DOHH2 (cell line): ENCODE measurements around the gene PYURF.

Experiments
- H3F3A ChIP-seq: fragments of 200-600 bp; sonication (generic), shearing (Covaris generic); 2 replicates; pipeline ENCODE4 v1.6.0; 2016; ENCODE audit warnings: antibody characterized with exemption, mild to moderate bottlenecking; ENCODE audit not compliant: control insufficient read depth, insufficient read depth
- H3K27ac ChIP-seq: fragments of 200-600 bp; sonication (generic); 2 replicates; pipeline ENCODE4 v1.5.1; 2014; ENCODE audit warnings: low read depth, mild to moderate bottlenecking, low read length, moderate library complexity
- H3K27me3 ChIP-seq: fragments of 200-600 bp; sonication (generic); 2 replicates; pipeline ENCODE4 v1.6.1; 2014; ENCODE audit warnings: mild to moderate bottlenecking, low read length, mixed read lengths; ENCODE audit not compliant: control insufficient read depth
- H3K36me3 ChIP-seq: fragments of 200-600 bp; sonication (generic); 2 replicates; pipeline ENCODE4 v1.6.1; 2014; ENCODE audit warnings: mild to moderate bottlenecking, low read length, moderate library complexity, mixed read lengths; ENCODE audit not compliant: control insufficient read depth
- H3K4me1 ChIP-seq: fragments of 200-600 bp; sonication (generic); 2 replicates; pipeline ENCODE4 v1.6.1; 2014; ENCODE audit warnings: mild to moderate bottlenecking, low read length, mixed read lengths; ENCODE audit not compliant: control insufficient read depth
- H3K4me2 ChIP-seq: fragments of 200-600 bp; sonication (generic); 2 replicates; pipeline ENCODE4 v1.6.0; 2014; ENCODE audit warnings: mild to moderate bottlenecking, low read length, moderate library complexity
- H3K4me3 ChIP-seq: fragments of 200-600 bp; sonication (generic); 2 replicates; pipeline ENCODE4 v1.5.1; 2014; ENCODE audit warnings: mild to moderate bottlenecking, low read length, mixed read lengths
- H3K79me2 ChIP-seq: fragments of 200-600 bp; sonication (generic); 2 replicates; pipeline ENCODE4 v1.6.1; 2014; ENCODE audit warnings: mild to moderate bottlenecking, low read length, mixed read lengths; ENCODE audit not compliant: control insufficient read depth
- H3K9me2 ChIP-seq: fragments of 200-600 bp; sonication (generic); replicated peaks from 2 replicates; pipeline ENCODE4 v1.6.1; 2014; ENCODE audit warnings: mild to moderate bottlenecking, low read length, mixed read lengths; ENCODE audit not compliant: control insufficient read depth
- H3K9me3 ChIP-seq: fragments of 200-600 bp; sonication (generic); 2 replicates; pipeline ENCODE4 v1.6.1; 2014; ENCODE audit warnings: antibody characterized with exemption, low read length, mixed read lengths; ENCODE audit not compliant: control insufficient read depth, insufficient read depth
- H4K20me1 ChIP-seq: fragments of 200-600 bp; sonication (generic); 2 replicates; pipeline ENCODE4 v1.6.0; 2014; ENCODE audit warnings: low read depth, mild to moderate bottlenecking, antibody characterized with exemption, low read length, moderate library complexity; ENCODE audit not compliant: control insufficient read depth, insufficient read depth
- EZH2phosphoT487 ChIP-seq: fragments of 200-600 bp; sonication (generic); IDR thresholded peaks from 2 replicates; pipeline ENCODE4 v1.6.1; 2017; ENCODE audit warnings: borderline replicate concordance, mild to moderate bottlenecking, antibody characterized with exemption, low read length, moderate library complexity, mixed read lengths
- TF ChIP-seq, protein P1 (sequence below): fragments of 200-600 bp; sonication (generic); IDR thresholded peaks from one replicate; pipeline ENCODE4 v1.5.1; 2014; ENCODE audit warnings: antibody characterized with exemption, mild to moderate bottlenecking, low read depth, low read length; ENCODE audit not compliant: poor library complexity, severe bottlenecking

The PYURF gene

DNA sequence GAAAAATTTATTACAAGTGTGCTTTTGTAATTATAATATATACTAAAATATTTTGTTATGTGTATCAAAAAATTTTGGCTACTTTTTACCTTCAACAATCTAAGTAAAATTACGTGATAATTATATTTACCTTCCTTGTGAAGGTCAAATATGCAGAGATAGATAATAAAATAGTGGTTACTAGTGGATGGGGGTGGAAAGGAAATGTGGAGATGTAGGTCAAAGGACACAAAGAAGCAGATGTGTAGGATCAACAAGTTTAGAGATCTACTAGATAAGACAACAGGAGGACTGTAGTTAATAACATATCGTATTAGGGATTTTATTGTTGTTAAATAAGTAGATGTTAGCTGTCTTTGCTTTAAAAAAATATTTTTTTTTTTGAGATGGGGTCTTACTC, 45.3 kb downstream of the PYURF start:
- Histone ChIP-seq H3K9me3 (no peaks in the 10 kb centered on the region), H4K20me1 (no peaks in the 10 kb centered on the region), H3K4me3 (no peak overlapping the region), H3K9me2 (no peaks in the 10 kb centered on the region), H3K79me2 (no peaks in the 10 kb centered on the region), H3K36me3 (no peaks in the 10 kb centered on the region), H3K4me1 (no peaks in the 10 kb centered on the region), H3K27ac (no peak overlapping the region), H3K27me3 (no peaks in the 10 kb centered on the region), H3K4me2 (no peak overlapping the region), H3F3A (no peaks in the 10 kb centered on the region)
- no peak for TF ChIP-seq EZH2phosphoT487
- TF ChIP-seq, protein P1, sequence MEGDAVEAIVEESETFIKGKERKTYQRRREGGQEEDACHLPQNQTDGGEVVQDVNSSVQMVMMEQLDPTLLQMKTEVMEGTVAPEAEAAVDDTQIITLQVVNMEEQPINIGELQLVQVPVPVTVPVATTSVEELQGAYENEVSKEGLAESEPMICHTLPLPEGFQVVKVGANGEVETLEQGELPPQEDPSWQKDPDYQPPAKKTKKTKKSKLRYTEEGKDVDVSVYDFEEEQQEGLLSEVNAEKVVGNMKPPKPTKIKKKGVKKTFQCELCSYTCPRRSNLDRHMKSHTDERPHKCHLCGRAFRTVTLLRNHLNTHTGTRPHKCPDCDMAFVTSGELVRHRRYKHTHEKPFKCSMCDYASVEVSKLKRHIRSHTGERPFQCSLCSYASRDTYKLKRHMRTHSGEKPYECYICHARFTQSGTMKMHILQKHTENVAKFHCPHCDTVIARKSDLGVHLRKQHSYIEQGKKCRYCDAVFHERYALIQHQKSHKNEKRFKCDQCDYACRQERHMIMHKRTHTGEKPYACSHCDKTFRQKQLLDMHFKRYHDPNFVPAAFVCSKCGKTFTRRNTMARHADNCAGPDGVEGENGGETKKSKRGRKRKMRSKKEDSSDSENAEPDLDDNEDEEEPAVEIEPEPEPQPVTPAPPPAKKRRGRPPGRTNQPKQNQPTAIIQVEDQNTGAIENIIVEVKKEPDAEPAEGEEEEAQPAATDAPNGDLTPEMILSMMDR, result no peak

DNA sequence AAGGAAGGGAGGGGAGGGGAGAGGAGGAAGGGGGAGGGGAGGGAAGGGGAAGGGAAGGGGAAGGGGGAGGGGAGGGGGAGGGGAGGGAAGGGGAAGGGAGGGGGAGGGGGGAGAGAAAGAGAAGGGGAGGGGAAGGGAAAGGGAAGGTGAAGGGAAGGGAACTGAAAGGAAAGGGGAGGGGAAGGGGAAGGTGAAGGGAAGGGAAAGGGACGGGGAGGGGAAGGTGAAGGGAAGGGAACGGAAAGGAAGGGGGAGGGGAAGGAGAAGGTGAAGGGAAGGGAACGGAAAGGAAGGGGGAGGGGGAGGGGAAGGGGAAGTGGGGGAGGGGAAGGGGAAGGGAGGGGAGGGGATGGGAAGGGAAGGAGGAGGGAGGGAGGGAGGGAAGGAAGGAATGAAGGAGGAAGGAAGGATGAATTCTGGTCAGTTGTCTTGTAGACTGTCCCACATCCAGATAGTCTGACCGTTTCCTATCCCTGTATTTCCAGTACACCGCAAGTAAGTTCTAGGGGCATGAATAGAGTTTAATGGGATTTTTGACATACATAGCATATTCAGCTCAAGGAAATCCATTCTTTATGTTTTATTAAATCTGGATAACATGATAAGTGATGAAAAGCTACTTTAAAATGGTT, 46.2 kb downstream of the PYURF start:
- no peaks in the 10 kb centered on the region for H3K9me3 ChIP-seq
- no peak overlapping the region for H3K27ac ChIP-seq
- TF ChIP-seq, protein P1, result no peak
- TF ChIP-seq EZH2phosphoT487, result no peak
- no peaks in the 10 kb centered on the region for H4K20me1 ChIP-seq
- no peaks in the 10 kb centered on the region for H3K27me3 ChIP-seq
- no peaks in the 10 kb centered on the region for H3K9me2 ChIP-seq
- H3K36me3 ChIP-seq, result no peaks in the 10 kb centered on the region
- H3K79me2 ChIP-seq, result no peaks in the 10 kb centered on the region
- H3K4me3 ChIP-seq, result no peak overlapping the region
- H3K4me2 ChIP-seq, result no peak overlapping the region
- H3F3A ChIP-seq, result no peaks in the 10 kb centered on the region
- no peaks in the 10 kb centered on the region for H3K4me1 ChIP-seq
